T-helper 17 cell (primary cell): ENCODE results near the gene GPR39. TPM values are rescaled to one million over a fixed set of nuclear protein-coding genes. Genes with fewer than 3 reads are reported as not detected.

Experiments used
- ATAC-seq: fragments of 150-1000 bp; cut with Tn5 transposase; 2 replicates; pipeline ENCODE4 v1.10.0; 2021; ENCODE audit warnings: mild to moderate bottlenecking, moderate library complexity
- DNase-seq, 3 donors: peaks; one replicate each; pipeline versions ENCODE4 v3.0.0 to v3.0.0-alpha.2; 2020 to 2021
- H3K9me3 ChIP-seq: one replicate; pipeline ENCODE4 v1.7.0; 2013; ENCODE audit warnings: low read length, mild to moderate bottlenecking; ENCODE audit not compliant: control insufficient read depth, poor library complexity, severe bottlenecking
- H3K27ac Mint-ChIP-seq: one replicate; pipeline ENCODE4 v1.8.0; 2022; ENCODE audit warnings: mild to moderate bottlenecking, moderate library complexity, mixed read lengths
- H3K27me3 Mint-ChIP-seq: one replicate; pipeline ENCODE4 v1.8.0; 2022; ENCODE audit warnings: mixed read lengths
- H3K36me3 Mint-ChIP-seq: one replicate; pipeline ENCODE4 v1.8.0; 2022; ENCODE audit warnings: low read depth, mixed read lengths
- H3K4me1 Mint-ChIP-seq: one replicate; pipeline ENCODE4 v1.8.0; 2022; ENCODE audit warnings: mild to moderate bottlenecking, mixed read lengths
- H3K4me3 Mint-ChIP-seq: one replicate; pipeline ENCODE4 v1.8.0; 2022; ENCODE audit warnings: mild to moderate bottlenecking, moderate library complexity, mixed read lengths
- total RNA-seq, 4 donors: library from RNA in 2 of 4; stranded (reverse) in 2 of 4; gene quantifications; one replicate each; pipeline ENCODE4 v1.2.3 and lab custom pipeline; 2022 to 2026

The GPR39 gene
- total RNA-seq, 2 donors from 2014 or later: 0.10 TPM; not detected in 1

GRCh38 chr2:132692816-132693215 is 276.2 kb downstream of the GPR39 start:
- Mint-ChIP-seq H3K27me3 (no peaks in the 10 kb centered on the region), H3K4me1 (no peaks in the 10 kb centered on the region), H3K27ac (no peak overlapping the region), H3K4me3 (no peak overlapping the region), H3K36me3 (no peaks in the 10 kb centered on the region)
- DNase-seq (no peak), ATAC-seq (no peak)
- H3K9me3 ChIP-seq: no peaks in the 10 kb centered on the region
